ENCODE results near the gene RANBP3.
A peak's percentile ranks its signal among the peaks of the same experiment; 100 is the strongest.
"Not testable (repeated sequence)": the region's sequence is repeated elsewhere in the genome, so short reads cannot be mapped to it uniquely, and the experiment has no call there.

RANBP3 gene

GRCh38 chr19:5985837-5986236, 7.9 kb upstream of the RANBP3 start:
- DNase-seq, result not testable (repeated sequence)

- DNase-seq, result peak; percentile 42
Observed at GRCh38 chr19:5985098-5985783, 7.3 kb upstream of the RANBP3 start.

DNA sequence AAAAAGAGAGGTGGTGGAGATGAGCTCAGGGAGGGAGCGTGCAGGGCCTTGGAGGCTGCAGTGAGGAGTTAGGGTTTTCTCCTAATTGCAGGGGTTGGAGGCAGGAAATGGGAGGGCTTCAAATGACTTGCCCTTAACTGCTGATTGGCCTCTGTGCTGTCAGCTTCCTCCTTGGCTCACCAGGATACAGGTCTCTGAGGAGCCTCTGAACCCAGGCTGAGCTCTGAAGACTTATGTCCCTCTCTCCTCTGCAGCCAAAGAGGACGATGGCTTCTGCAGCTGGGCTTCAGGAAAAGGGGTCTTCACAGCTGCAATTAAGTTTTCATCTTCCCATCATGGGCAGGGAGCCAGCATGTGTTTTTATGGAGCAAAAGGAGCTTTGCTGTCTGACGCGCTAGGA, 6.7 kb upstream of the RANBP3 start:
- DNase-seq, result no peak

GRCh38 chr19:5983367-5983955, 5.5 kb upstream of the RANBP3 start:
- DNase-seq, result peak; percentile 19

- no peak for DNase-seq
Observed at GRCh38 chr19:5978606-5979552, 939 bp upstream of the RANBP3 start.

- DNase-seq, result no peak
Observed at GRCh38 chr19:5977222-5977784, 637 bp downstream of the RANBP3 start.

DNA sequence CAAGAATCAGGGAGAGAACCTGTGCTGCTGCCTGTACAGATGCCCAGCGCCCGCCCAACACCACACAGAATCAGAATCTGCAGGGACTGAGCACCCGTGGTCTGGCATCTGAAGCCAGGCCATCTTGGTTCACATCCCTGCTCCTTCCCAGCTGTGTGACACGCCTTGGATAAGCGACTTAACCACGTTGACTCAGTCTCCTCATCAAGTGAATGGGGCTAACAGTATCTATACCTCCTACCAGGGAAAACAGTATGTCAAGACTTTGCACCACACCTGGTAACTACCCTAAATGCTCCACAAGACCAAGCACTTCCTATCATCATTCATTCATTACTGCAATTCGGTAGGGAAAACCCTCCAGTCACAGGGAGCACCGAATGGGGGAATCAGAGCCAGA, 1.2 kb downstream of the RANBP3 start:
- no peak for DNase-seq

DNA sequence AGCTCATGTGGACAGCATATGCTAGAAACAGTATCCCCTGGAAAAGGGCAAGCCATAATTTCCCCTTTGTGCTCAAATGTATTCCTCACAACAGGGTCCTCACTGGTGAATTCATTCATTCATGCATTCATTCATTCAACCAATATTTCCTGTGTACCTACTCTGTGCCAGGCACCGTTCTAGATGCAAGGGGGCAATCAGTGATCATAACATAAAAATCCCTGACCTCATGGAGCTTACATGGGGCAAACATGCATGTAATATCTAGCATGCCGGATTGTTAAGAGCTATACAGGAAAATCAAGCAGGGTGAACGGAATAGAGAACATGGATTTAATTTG, 2.6 kb downstream of the RANBP3 start:
- no peak for DNase-seq

- no peak for DNase-seq
Observed at GRCh38 chr19:5974721-5975387, 3.1 kb downstream of the RANBP3 start.

DNA sequence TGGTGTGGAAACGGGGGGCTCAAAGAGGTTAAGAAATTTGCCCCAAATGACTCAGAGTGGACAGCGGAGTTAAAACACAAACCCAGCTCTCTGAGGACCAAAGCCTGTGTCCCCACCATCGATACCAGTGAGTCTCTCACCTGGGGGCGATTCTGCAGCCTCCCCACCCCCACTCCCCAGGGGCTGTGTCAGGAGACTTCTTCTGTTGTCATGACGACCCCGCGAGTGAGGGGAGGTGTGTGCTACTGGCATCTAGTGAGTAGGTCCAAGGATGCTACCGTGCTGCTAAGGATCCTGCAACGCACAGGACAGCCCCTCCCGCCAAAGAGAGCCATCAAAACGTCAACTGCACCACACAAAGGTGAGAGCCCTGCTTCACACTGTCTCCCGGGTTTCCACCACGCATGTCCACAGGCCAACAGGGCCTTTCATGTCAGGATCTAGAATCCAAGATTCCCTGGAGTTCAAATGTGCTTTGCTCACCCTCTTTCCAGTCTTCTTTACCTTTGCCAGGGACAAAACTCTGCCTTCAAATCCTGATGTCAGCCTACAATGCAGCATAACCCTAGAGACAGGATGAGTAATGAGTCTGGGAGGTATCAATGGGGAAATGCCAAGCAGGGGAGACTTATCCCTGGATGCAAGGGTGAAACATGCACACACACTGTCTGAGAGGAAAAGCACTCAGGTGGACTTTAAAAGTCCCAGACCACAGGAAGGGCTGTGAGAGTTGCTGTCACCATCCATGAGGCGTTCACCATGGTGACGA, 3.9 kb downstream of the RANBP3 start:
- no peak for DNase-seq

DNA sequence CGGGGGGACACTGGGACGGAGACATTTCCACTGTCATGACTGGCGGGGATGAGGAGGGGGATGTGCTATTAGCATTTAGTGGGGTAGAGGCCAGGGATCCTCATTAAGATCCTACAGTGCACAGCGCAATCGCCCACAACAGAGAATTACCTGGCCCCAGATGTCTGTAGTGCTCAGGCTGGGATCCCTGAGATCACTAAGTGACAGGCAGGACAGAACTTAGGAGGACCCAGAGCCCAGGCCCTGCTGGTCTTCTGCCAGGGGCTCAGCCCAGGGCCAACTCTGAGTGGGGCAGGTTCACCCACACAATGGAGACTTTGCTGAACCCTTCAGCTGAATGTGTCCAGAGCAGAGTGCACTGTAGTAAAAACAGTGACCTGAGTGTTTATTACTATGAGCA, 4.6 kb downstream of the RANBP3 start:
- no peak for DNase-seq

GRCh38 chr19:5972355-5972731, 5.6 kb downstream of the RANBP3 start:
- no peak for DNase-seq

DNA sequence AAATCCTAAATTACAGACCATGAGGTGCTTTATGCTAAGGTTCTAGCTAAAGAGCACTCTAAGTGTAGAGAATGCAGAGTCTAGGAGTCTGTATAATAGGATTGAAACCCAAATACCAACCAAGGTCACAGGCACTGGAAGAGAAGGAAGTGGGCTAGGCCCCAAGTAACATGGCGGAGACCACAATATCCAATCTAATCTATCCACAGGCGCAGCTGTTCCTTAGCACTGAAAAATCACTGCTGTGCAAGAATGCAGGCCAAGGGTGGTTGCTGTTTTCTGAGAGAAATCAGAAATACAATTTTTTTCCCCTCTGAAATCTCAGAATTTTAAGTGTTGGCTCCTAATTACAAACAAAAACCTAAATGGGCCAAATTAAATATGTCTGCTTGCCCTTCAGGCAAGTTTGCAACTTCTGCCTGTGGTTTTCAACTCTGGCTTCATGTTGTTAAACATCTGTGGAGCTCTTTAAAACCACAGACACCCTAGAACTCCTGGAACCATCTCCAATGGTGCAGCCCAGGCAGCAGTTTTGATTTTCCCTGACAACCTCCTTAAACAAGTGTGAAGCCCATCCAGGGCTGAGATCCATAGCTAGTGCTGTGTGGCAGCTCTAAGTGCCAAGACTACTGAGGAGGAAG, 6.1 kb downstream of the RANBP3 start:
- no peak for DNase-seq

- DNase-seq, result no peak
Observed at GRCh38 chr19:5969476-5969875, 8.5 kb downstream of the RANBP3 start.

- no peak for DNase-seq
Observed at GRCh38 chr19:5968431-5969373, 9.2 kb downstream of the RANBP3 start.

GRCh38 chr19:5967994-5968430, 9.9 kb downstream of the RANBP3 start:
- peak; percentile 74 for DNase-seq

GRCh38 chr19:5967571-5967970, 10.4 kb downstream of the RANBP3 start:
- DNase-seq, result no peak

DNA sequence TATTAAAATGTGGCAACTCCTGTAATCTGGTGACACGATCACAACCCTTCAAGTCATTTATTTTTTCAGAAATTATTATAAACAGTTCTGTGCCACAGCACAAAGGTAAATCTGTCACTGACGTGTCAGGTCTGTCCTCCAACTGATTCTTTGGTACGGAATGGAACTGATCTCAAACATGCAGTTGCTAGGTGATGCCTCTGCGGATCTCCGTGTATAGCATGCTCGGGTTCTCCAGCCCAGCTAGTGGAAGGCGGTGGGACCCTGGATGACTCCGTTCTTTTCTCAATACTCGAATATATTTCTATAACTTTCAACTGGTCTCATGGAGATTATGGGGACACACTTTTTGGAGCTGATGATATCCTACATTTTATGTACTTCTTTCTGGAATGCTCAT, 11.0 kb downstream of the RANBP3 start:
- DNase-seq, result no peak

DNA sequence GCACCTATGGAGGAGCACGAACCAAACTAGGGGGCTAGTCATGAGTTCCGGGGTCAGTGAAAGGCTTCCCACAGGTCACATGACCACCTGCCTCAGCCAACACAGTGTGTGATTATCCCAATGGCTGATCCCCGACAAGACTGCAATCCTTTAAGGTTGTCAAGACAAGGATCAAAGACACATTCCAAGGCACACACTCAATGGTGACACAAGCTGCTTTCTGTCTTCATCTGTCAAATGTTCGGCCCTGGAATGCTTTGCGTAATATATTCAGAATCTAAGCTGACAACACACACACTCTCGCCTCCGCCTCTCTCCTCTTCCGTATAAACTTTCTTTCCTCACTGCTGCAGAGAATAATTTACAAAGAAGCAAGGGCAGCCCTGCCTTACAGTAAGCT, 11.7 kb downstream of the RANBP3 start:
- peak; percentile 77 for DNase-seq

- DNase-seq, result no peak
Observed at GRCh38 chr19:5964816-5965565, 12.9 kb downstream of the RANBP3 start.
